Activated naive CD4-positive, alpha-beta T cell treated with anti-CD3 and anti-CD28 coated beads, Interleukin-2, amount 50 U/mL, for 16 hours (primary cell): Measurements from ENCODE around the gene GPR84.
A peak's percentile ranks its signal among the peaks of the same experiment; 100 is the strongest.

Experiments used
- DNase-seq: peaks from one replicate; pipeline ENCODE4 v3.0.0-alpha.2; 2020

Gene GPR84

GRCh38 chr12:54364413-54364812 lies at the start of gene GPR84:
TSS of gene GPR84 (minus strand) at chr12:54364486. CDS start at chr12:54363851, 635 bp downstream.
- no peak for DNase-seq

GRCh38 chr12:54413284-54414190 lies 49.3 kb upstream of the GPR84 start:
- DNase-seq, result peak; percentile 43

DNA sequence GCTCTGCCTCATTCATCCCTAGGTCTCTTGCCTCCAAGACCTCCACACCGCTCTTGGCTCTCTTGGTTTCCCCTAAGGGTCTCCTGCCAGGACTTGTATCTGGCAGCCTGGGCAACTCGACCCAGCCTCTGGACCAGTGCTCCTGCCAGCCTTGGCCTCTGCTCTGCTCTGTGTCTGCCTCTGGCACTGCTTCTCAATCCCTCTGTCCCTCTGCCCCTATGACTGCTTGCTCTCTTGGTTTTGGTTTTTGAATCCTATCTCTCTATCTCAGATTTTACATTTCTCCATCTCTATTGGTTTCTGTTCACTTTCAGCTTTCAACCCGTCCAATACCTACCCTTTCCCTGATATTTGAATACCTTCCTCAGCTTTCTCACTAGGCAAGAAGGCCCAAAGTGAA lies 48.5 kb upstream of the GPR84 start:
- no peak for DNase-seq

GRCh38 chr12:54412348-54412747 lies 48.1 kb upstream of the GPR84 start:
- no peak for DNase-seq

- peak; percentile 65 for DNase-seq
Observed at GRCh38 chr12:54411391-54412241, 47.3 kb upstream of the GPR84 start.

DNA sequence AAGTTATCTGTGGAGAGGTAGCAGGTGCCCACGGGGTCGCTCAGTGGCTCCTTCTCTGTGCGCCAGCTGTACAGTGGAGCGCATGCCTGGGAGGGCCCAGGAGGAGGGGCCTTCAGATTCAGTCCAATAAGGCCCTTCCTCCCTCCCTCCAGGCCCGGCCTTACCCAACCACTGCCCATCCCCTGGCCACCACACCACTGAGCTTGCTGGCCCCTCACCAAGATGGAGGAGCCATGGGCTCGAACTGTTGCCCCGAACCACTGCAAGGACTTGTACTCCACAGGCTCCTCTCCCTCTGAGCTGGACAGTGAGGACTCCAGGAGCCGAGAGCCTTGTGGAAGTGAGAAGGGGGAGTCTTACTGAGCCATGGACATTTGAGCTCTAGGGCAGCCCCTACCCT lies 45.0 kb upstream of the GPR84 start:
- no peak for DNase-seq

DNA sequence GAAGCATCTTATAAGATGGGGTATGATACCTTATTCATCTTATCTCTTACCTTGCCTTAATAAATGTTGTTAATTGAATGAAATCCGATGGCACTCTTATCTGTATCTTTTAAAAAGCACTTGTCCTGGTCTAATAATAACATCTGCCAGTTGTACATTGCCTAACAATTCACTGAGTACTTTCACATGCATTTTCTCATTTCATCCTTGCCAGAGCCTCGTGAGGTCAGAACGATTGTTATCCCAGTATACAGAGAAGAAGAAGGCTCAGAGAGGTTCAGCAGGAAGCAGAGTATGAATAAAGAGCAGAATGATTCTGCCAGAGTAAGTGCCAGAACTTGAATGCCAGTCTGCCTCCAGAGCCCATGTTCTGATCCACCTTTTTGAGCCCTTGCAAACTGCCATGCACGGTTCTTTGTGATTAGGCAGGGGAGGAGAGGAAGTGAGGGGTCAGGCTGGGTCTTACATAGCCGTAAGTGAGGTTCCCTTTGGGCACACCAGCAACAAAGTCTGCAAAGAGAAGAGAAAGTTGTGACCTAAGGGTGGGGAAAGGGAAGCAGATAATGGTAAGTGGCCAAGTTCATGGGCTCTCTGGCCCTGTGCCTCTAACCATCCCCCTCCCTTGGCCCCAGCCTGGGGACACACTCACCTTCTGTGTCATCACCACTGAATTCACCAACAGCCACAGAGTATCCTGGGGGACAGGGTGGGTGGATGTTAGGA lies 43.1 kb upstream of the GPR84 start:
- DNase-seq, result no peak

DNA sequence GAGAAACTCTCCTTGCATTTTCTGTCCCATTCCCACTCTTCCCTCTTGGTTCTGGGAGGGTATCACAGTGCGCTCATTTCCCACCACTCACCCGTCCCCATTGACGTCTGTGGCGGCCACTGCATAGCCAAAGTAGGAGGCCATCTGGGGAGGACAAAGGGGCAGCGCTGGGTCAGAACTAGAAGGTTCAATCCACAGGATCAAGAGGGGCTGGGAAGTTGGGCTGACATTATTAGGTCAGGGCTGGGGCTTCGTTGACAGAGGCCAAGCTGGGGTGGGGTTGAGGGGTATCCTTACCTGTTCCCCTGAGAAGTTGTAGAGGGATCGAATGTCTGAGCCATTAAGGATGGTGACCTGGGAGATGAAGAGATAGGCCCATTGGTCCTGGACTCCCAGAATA lies 41.3 kb upstream of the GPR84 start:
- no peak for DNase-seq

DNA sequence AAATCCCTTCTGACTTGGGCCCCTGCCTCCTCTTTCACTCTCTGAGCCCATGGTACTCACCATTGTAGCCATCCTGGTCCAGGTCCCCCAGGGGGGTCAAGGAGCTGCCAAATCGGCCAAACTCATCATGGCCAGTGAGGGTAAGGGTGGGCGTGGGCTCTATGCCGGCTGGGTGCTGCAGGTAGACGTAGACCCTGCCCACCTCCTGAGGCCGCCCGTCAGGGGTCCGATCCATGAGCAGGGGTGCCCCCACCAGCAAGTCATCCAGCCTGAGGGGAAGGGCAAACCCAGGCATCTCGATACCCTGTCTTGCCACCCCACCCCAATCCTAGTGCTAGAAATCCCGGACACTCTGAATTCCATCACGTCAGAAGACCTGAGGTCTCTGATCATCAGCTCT lies 40.8 kb upstream of the GPR84 start:
- no peak for DNase-seq

- DNase-seq, result peak; percentile 62
Observed at GRCh38 chr12:54404061-54405004, 40.0 kb upstream of the GPR84 start.

DNA sequence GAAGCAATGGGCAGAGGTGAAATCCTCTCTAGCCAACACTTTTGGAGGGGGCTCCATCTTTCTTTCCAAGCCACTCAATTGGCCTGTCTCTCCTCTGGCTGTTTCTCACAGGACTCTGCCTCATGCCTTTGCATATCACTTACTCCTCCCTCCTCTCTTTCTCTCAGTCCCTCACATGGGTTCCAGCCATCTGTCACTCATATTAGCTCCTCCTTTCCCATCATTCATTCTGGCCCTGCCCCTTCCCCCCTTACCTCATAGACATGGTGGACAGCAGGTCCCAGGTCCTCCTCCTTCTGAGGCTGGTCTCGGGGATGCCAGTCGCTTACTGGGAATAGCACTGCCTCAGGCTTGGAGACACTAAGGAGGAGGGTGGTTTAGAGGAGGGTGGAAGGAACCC lies 36.8 kb upstream of the GPR84 start:
- DNase-seq, result no peak

DNA sequence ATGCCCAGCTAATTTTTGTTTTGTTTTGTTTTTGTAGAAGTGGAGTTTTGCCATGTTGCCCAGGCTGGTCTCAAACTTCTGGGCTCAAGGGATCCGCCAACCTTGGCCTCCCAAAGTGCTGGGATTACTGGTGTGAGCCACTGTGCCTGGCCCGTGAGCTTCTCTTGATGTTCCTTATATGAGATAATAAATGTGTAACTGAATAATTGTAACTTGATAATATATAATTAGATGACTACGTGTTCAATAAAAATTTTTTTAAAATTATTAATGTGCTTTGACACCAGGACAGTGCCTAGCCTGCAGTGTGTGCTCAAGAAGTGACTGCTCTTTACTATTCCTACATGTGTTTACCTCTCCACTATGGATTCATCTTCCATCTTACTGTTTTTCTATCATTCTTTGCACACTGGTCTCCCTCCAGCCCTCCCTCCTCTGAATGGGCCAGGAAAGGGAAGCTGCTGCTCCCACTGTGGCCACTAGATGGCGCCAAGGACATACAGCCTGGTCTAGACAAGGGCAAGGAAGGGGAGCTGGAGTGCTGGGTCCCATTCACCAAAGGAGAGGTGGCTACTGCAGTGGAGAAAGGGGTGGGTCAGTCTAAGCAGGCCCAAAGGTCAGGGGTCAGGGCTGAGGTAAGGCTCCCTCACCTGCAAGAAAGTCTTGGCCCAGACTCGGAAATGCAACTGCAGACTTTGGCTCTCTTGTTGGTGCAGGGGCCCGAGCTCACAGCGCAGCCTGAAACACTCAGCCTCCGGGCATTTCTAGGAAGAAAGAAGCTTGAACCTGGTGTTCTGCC lies 34.9 kb upstream of the GPR84 start:
- DNase-seq, result peak; percentile 86

DNA sequence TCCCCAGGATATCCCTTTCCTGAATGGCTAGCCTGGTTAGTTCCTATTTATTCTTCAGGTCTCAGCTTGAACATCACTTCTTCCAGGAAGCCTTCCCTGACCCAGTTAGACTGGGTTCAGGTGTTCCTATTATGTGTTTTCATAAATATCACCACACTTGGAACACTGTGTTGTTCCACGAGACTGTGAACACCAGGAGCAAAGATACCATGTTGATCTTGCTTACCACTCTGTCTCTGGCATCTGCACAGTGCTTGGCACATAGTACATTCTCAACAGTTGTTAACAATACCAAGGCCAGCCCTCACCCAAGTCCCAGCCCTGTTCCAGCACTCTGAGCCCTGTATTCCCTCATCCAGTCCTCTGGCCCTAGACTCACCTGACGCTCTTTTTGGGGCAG lies 33.9 kb upstream of the GPR84 start:
- no peak for DNase-seq

DNA sequence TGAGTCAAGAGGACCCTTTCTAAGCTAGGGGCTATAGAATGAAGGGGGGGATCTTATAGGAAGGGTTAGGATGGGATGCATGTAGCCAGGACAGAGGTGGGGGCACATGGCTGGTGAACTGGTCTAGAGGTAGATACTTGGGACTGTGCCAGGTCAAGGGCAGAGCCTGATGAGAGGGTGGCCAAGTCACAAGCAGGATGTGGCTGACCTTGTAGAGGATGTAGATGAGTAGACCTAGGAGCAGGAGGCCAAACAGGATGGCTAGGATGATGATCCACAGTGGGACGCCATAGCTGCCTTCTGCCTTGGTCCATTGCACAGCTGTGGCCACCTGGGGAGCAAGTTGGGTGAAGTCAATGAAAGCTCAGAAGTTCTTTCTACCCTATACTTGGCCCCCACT lies 32.9 kb upstream of the GPR84 start:
- no peak for DNase-seq

- no peak for DNase-seq
Observed at GRCh38 chr12:54395545-54395944, 31.3 kb upstream of the GPR84 start.

DNA sequence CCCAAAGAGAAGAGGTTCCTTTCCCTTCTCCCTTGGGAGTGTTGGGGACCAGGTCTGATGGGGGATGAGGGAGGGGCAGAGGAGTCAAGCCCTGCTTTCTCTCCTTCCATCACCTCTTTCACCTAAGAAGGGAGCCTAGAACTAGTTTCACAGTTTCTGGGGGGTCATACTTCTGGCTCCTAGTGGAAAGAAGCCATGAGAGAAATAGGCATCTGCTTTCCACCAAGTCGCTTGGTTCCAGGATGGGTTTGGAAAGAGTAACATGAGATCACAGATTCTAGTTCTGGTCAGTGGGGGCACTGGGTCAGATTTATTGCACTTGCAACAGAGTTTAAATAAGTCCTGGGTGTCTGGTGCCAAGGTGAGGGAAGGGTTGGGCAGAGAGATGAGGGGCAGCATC lies 30.7 kb upstream of the GPR84 start:
- no peak for DNase-seq

GRCh38 chr12:54394281-54394719 lies 30.0 kb upstream of the GPR84 start:
- DNase-seq, result no peak

GRCh38 chr12:54393743-54394142 lies 29.5 kb upstream of the GPR84 start:
- DNase-seq, result no peak

- no peak for DNase-seq
Observed at GRCh38 chr12:54393207-54393609, 28.9 kb upstream of the GPR84 start.

- no peak for DNase-seq
Observed at GRCh38 chr12:54392485-54393206, 28.4 kb upstream of the GPR84 start.
